ENCODE results near the gene ATL1. TPM values are rescaled to one million over a fixed set of nuclear protein-coding genes. Genes with fewer than 3 reads are reported as not detected.
A peak's percentile ranks its signal among the peaks of the same experiment; 100 is the strongest.

Gene ATL1
- total and polyA plus RNA-seq, 2 of the 8 experiments (the other 6 are each of a cell fraction or from before 2014, with no cell fraction given): 4.0 to 5.9 TPM

DNA sequence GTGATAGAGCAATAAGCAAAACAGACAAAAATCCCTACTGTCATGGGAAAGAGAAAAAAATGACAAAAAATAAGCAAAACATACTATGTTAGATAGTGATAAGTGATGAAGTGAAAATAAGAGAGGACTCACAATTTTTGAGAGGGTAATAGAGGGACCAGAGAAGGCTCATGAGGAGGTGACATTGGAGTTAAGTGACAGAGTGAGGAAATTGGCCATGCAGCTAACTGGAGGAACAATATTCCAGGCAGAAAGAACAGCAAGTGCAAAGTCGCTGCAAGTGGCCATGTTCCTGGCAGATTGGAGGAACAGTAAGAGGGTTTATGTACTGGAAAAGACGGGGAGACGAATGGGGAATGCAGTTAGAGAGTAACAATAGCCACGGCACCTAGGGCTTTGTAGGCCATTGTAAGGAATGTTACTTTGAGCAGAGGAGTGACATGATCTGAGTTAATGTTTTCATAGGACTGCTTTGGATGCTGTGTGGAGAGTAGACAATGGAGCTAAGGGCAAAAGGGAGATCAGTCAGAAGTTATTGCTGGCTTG is 109.6 kb downstream of the ATL1 start:
- no peak overlapping the region for H3K23ac ChIP-seq (ENCODE audit: insufficient read length)
- H4K8ac ChIP-seq (ENCODE audit: extremely low read depth, insufficient read depth, low read length): no peak overlapping the region
- peaks cover 4 to 32% of the 10 kb centered on the region in 2 experiments; a peak in 3 of 4 replicates for H3K79me2 ChIP-seq (ENCODE audit: control insufficient read depth in 1 of 2, insufficient read depth in 2 of 2, low read length in 2 of 2)
- peak overlapping the region; percentile 83 to 89 for H3K4me2 ChIP-seq (ENCODE audit: insufficient read depth in 1 of 2, low read depth in 2 of 2, low read length in 2 of 2)
- peaks cover 3% of the 10 kb centered on the region; the same call in 1 of the 2 replicates for H3K23me2 ChIP-seq (ENCODE audit: low read depth, low read length)
- H3K18ac ChIP-seq (ENCODE audit: extremely low read depth, low read length): peak overlapping the region; percentile 60; the same call in 1 of the 2 replicates
- peaks cover 7 to 17% (median 12%) of the 10 kb centered on the region in 4 experiments for H3K4me1 ChIP-seq (replicated peaks in 1 of 4; ENCODE audit: control insufficient read depth in 3 of 4, insufficient read depth in 4 of 4, low read length in 3 of 4)
- ChIA-PET CTCF (ENCODE audit: partially characterized antibody) (interaction anchor here (0.9 to 1.1 kb wide), 3 partner anchors 20 to 108 kb away, joined by 3 read pairs; no protein-coding TSS in a partner anchor), POLR2A (ENCODE audit: partially characterized antibody) (interaction anchor here (0.7 to 4.6 kb wide), 12 partner anchors 12 to 273 kb away, joined by 3 to 70 read pairs (median 3); partner anchors contain the start of genes ATL1 and CDKL1)
- H2AFZ ChIP-seq (ENCODE audit: low read length): peak overlapping the region; percentile 37; the same call in 1 of the 2 replicates
- peak overlapping the region; percentile 85 for H3K4ac ChIP-seq (replicated peaks; ENCODE audit: insufficient read length, low read depth, low read length)
- peak overlapping the region; percentile 86; the same call in 1 of the 2 replicates for H2BK5ac ChIP-seq (ENCODE audit: low read depth, low read length)
- DNase-seq (ENCODE audit: low read depth in 1 of 2, low spot score in 2 of 2) (no peak), FAIRE-seq (no peak)
- H4K5ac ChIP-seq (ENCODE audit: insufficient read length, low read depth, low read length): peak overlapping the region; percentile 19
- H3K9me3 ChIP-seq (ENCODE audit: insufficient read depth in 2 of 2, low read depth in 1 of 2, low read length in 1 of 2): no peaks in the 10 kb centered on the region
- no peaks in the 10 kb centered on the region for H3K79me1 ChIP-seq (ENCODE audit: low read depth, low read length)
- peak overlapping the region; percentile 72; the same call in 1 of the 2 replicates for H3K27ac ChIP-seq (ENCODE audit: low read depth, low read length)
- peak overlapping the region; percentile 99 for H2BK12ac ChIP-seq (ENCODE audit: low read depth, low read length)
- H3K9ac ChIP-seq (replicated peaks in 1 of 4; ENCODE audit: extremely low read depth in 1 of 4, low read depth in 3 of 4, low read length in 3 of 4): peak overlapping the region in 3 of 4 experiments; percentile 3 to 73 (median 35); a peak in 3 of 7 replicates
- peak overlapping the region; percentile 67 for H4K91ac ChIP-seq (replicated peaks; ENCODE audit: insufficient read length, low read length)
- H3K4me3 ChIP-seq (ENCODE audit: extremely low read depth in 1 of 4, insufficient read depth in 2 of 4, low read depth in 3 of 4, low read length in 4 of 4): peak overlapping the region in 2 of 4 experiments; percentile 1 to 97; a peak in 2 of 8 replicates
- no peaks in the 10 kb centered on the region for H3K27me3 ChIP-seq (replicated peaks in 1 of 4; ENCODE audit: control insufficient read depth in 3 of 4, extremely low read depth in 1 of 4, insufficient read depth in 3 of 4, low read length in 3 of 4)
- H3K14ac ChIP-seq (ENCODE audit: insufficient read length): no peak overlapping the region
- no peak overlapping the region for H3K56ac ChIP-seq (replicated peaks; ENCODE audit: insufficient read length, low read depth, low read length)
- 47% methylated on average over 4 of the region's 4 CpGs; no CpG with 5 or more reads in 1 of the 2 experiments for WGBS, 2 experiments (ENCODE audit: extremely low coverage in 1 of 2, insufficient coverage in 1 of 2, insufficient read length in 1 of 2, insufficient replicate concordance in 2 of 2, low coverage in 1 of 2, low lambda C conversion rate in 2 of 2, missing lambda C conversion rate in 1 of 2)
- peaks cover 0 to 6% (median 3%) of the 10 kb centered on the region in 4 experiments; a peak in 5 of 8 replicates for H3K36me3 ChIP-seq (ENCODE audit: control insufficient read depth in 2 of 4, insufficient read depth in 4 of 4, low read length in 3 of 4)
- peak overlapping the region; percentile 94 for H2BK20ac ChIP-seq (ENCODE audit: low read length)
- no peaks in the 10 kb centered on the region for H4K20me1 ChIP-seq (replicated peaks in 1 of 2; ENCODE audit: control insufficient read depth in 1 of 2, insufficient read depth in 2 of 2, low read length in 2 of 2)
- peak overlapping the region; percentile 73 for H2BK15ac ChIP-seq (ENCODE audit: low read length)
- H2AK5ac ChIP-seq (ENCODE audit: low read depth, low read length): peak overlapping the region; percentile 95; the same call in 1 of the 2 replicates
- H2BK120ac ChIP-seq (replicated peaks; ENCODE audit: low read depth, low read length): peak overlapping the region; percentile 2
- TF ChIP-seq SP1 (IDR thresholded peaks at IDR 0.05; ENCODE audit: low read depth, low read length) (no peak), KDM4A (IDR thresholded peaks at IDR 0.05; ENCODE audit: low read depth, low read length, severe bottlenecking) (no peak)

Measured in H1 (cell line).